ENCODE measurements around the gene DBNDD1.
"Not testable (repeated sequence)": the region's sequence is repeated elsewhere in the genome, so short reads cannot be mapped to it uniquely, and the experiment has no call there.

DNA sequence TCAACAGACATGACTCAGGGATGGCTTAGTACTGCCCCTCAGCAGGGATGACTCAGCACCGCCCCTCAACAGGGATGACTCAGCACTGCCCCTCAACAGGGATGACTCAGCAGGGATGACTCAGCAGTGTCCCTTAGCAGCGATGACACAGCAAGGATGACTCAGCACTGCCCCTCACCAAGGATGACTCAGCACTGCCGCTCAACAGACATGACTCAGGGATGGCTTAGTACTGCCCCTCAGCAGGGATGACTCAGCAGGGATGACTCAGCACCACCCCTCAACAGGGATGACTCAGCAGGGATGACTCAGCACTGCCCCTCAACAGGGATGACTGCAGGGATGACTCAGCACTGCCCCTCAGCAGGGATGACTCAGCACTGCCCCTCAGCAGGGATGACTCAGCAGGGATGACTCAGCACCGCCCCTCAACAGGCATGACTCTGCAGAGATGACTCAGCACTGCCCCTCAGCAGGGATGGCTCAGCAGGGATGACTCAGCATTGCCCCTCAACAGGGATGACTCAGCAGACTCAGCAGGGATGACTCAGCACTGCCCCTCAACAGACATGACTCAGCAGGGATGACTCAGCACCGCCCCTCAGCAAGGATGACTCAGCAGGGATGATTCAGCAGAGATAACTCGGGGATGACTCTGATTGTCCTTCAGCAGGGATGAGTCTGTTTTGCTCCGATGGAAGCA lies 23.6 kb downstream of the DBNDD1 start:
- TF ChIP-seq POLR2AphosphoS5 (IDR thresholded peaks at IDR 0.05; ENCODE audit: borderline replicate concordance, low read depth, low read length); EZH2 (IDR thresholded peaks at IDR 0.05): not testable (repeated sequence)
